ENCODE data around the gene SHE. TPM values are rescaled to one million over a fixed set of nuclear protein-coding genes. Genes with fewer than 3 reads are reported as not detected.

The SHE gene
- total RNA-seq, 4 donors from 2014 or later: 0.19 to 13.4 (median 4.1) TPM

GRCh38 chr1:154529308-154529707 is 27.1 kb upstream of the SHE start:
- intact Hi-C loops (cut with DNase I): no loop called here
- Histone ChIP-seq H3K4me1 (no peaks in the 10 kb centered on the region), H3K36me3 (no peaks in the 10 kb centered on the region), H3K4me3 (no peak overlapping the region), H3K27ac (no peak overlapping the region), H3K27me3 (no peaks in the 10 kb centered on the region), H3K9me3 (no peaks in the 10 kb centered on the region)
- TF ChIP-seq, protein P1, sequence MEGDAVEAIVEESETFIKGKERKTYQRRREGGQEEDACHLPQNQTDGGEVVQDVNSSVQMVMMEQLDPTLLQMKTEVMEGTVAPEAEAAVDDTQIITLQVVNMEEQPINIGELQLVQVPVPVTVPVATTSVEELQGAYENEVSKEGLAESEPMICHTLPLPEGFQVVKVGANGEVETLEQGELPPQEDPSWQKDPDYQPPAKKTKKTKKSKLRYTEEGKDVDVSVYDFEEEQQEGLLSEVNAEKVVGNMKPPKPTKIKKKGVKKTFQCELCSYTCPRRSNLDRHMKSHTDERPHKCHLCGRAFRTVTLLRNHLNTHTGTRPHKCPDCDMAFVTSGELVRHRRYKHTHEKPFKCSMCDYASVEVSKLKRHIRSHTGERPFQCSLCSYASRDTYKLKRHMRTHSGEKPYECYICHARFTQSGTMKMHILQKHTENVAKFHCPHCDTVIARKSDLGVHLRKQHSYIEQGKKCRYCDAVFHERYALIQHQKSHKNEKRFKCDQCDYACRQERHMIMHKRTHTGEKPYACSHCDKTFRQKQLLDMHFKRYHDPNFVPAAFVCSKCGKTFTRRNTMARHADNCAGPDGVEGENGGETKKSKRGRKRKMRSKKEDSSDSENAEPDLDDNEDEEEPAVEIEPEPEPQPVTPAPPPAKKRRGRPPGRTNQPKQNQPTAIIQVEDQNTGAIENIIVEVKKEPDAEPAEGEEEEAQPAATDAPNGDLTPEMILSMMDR (IDR thresholded peaks at IDR 0.05): no peak
- TF ChIP-seq POLR2A (IDR thresholded peaks at IDR 0.05): no peak
- DNase-seq: no peak
- 88 to 92% methylated on average over 6 of the region's 6 CpGs for WGBS, 2 donors

GRCh38 chr1:154527192-154527591 is 25.0 kb upstream of the SHE start:
- WGBS, 2 donors: 72 to 77% methylated on average over 6 of the region's 6 CpGs
- H3K4me3 ChIP-seq: no peak overlapping the region
- TF ChIP-seq POLR2A (IDR thresholded peaks at IDR 0.05): no peak
- TF ChIP-seq, protein P1 (IDR thresholded peaks at IDR 0.05): no peak
- no peaks in the 10 kb centered on the region for H3K36me3 ChIP-seq
- intact Hi-C loops (cut with DNase I): no loop called here
- DNase-seq: no peak
- no peaks in the 10 kb centered on the region for H3K4me1 ChIP-seq
- H3K27me3 ChIP-seq: no peaks in the 10 kb centered on the region
- H3K27ac ChIP-seq: no peak overlapping the region
- H3K9me3 ChIP-seq: no peaks in the 10 kb centered on the region

- Histone ChIP-seq H3K27ac (no peak overlapping the region), H3K36me3 (no peaks in the 10 kb centered on the region), H3K9me3 (no peaks in the 10 kb centered on the region), H3K4me1 (peaks cover 2 to 19% (median 4%) of the 10 kb centered on the region in 3 donors), H3K4me3 (no peak overlapping the region), H3K27me3 (no peaks in the 10 kb centered on the region)
- no peak for DNase-seq
- intact Hi-C loops (cut with DNase I): no loop called here
- TF ChIP-seq POLR2A (IDR thresholded peaks at IDR 0.05): no peak
- TF ChIP-seq, protein P1 (IDR thresholded peaks at IDR 0.05): no peak
Measured at GRCh38 chr1:154524881-154525280, 22.7 kb upstream of the SHE start.

GRCh38 chr1:154521695-154522094 is 19.5 kb upstream of the SHE start:
- Histone ChIP-seq H3K36me3 (no peaks in the 10 kb centered on the region), H3K27ac (no peak overlapping the region), H3K9me3 (no peaks in the 10 kb centered on the region), H3K4me3 (no peak overlapping the region), H3K4me1 (peaks cover 8 to 27% (median 8%) of the 10 kb centered on the region in 3 donors), H3K27me3 (no peaks in the 10 kb centered on the region)
- intact Hi-C loops (cut with DNase I): no loop called here
- 35 to 38% methylated on average over 3 of the region's 3 CpGs for WGBS, 2 donors
- TF ChIP-seq POLR2A (IDR thresholded peaks at IDR 0.05): no peak
- TF ChIP-seq, protein P1 (IDR thresholded peaks at IDR 0.05): no peak
- DNase-seq: no peak

- 14 to 31% methylated on average over 3 of the region's 3 CpGs for WGBS, 2 donors
- peaks cover 8 to 27% (median 8%) of the 10 kb centered on the region in 3 donors for H3K4me1 ChIP-seq
- no peak for DNase-seq
- intact Hi-C loops (cut with DNase I): no loop called here
- no peaks in the 10 kb centered on the region for H3K36me3 ChIP-seq
- H3K4me3 ChIP-seq: no peak overlapping the region
- H3K27me3 ChIP-seq: no peaks in the 10 kb centered on the region
- no peaks in the 10 kb centered on the region for H3K9me3 ChIP-seq
- TF ChIP-seq POLR2A (IDR thresholded peaks at IDR 0.05): no peak
- TF ChIP-seq, protein P1 (IDR thresholded peaks at IDR 0.05): no peak
- no peak overlapping the region for H3K27ac ChIP-seq
Measured at GRCh38 chr1:154520333-154520732, 18.1 kb upstream of the SHE start.
